H1 (cell line): ENCODE measurements around the gene IL2RA. TPM values are rescaled to one million over a fixed set of nuclear protein-coding genes. Genes with fewer than 3 reads are reported as not detected.

Experiments
- CTCF ChIA-PET: fragments of 300-600 bp; sonication (Branson Sonifier 250); formaldehyde crosslinking; loops from one replicate; lab custom pipeline; 2021; ENCODE audit not compliant: partially characterized antibody; lab: Charles Lee
- POLR2A ChIA-PET: fragments of 300-600 bp; sonication (Branson Sonifier 250); formaldehyde crosslinking; loops from one replicate; lab custom pipeline; 2021; ENCODE audit warnings: inconsistent platforms; ENCODE audit not compliant: partially characterized antibody; lab: Charles Lee
- DNase-seq, 2 experiments: peaks; one replicate each; pipeline versions ENCODE4 v3.0.0 to v3.0.0-alpha.2; 2010 to 2022; ENCODE audit warnings: low spot score in 2 of 2, low read depth in 1 of 2, mixed read lengths in 1 of 2
- FAIRE-seq: peaks from 2 replicates; lab custom pipeline; 2011; peaks lifted over from hg19 to GRCh38; lab: Jason Lieb, UNC
- H2AFZ ChIP-seq: 2 replicates; pipeline ENCODE4 v1.8.1; 2012; ENCODE audit warnings: low read length, inconsistent platforms
- H2AK5ac ChIP-seq: 2 replicates; pipeline ENCODE4 v1.6.1; 2013; ENCODE audit warnings: low read depth, low read length
- H2BK120ac ChIP-seq: replicated peaks from 2 replicates; pipeline ENCODE3; 2013; ENCODE audit warnings: low read depth, low read length, inconsistent platforms
- H2BK12ac ChIP-seq: 2 replicates; pipeline ENCODE4 v1.6.1; 2013; ENCODE audit warnings: low read depth, low read length
- H2BK15ac ChIP-seq: 2 replicates; pipeline ENCODE4 v1.6.1; 2013; ENCODE audit warnings: low read length
- H2BK20ac ChIP-seq: 2 replicates; pipeline ENCODE4 v1.6.1; 2013; ENCODE audit warnings: low read length
- H2BK5ac ChIP-seq: 2 replicates; pipeline ENCODE4 v1.6.1; 2013; ENCODE audit warnings: low read depth, low read length
- H3K14ac ChIP-seq: 2 replicates; pipeline ENCODE4 v1.6.1; 2013; ENCODE audit warnings: inconsistent platforms; ENCODE audit not compliant: insufficient read length
- H3K18ac ChIP-seq: 2 replicates; pipeline ENCODE4 v1.6.1; 2013; ENCODE audit warnings: low read length; ENCODE audit errors: extremely low read depth
- H3K23ac ChIP-seq: 2 replicates; pipeline ENCODE4 v1.6.1; 2013; ENCODE audit warnings: inconsistent platforms; ENCODE audit not compliant: insufficient read length
- H3K23me2 ChIP-seq: 2 replicates; pipeline ENCODE4 v1.6.1; 2013; ENCODE audit warnings: low read depth, low read length
- H3K27ac ChIP-seq: 2 replicates; pipeline ENCODE4 v1.6.1; 2011; ENCODE audit warnings: low read depth, low read length, inconsistent platforms
- H3K27me3 ChIP-seq, 4 experiments: replicated peaks in 1 of 4; 1 replicate in 1 of 4; 2 replicates in 3 of 4; pipeline versions ENCODE4 v1.6.1 to v1.8.1; 2011 to 2013; ENCODE audit warnings: low read length in 3 of 4, mild to moderate bottlenecking in 3 of 4, inconsistent platforms in 2 of 4, mixed read lengths in 2 of 4, moderate library complexity in 1 of 4; ENCODE audit not compliant: control insufficient read depth in 3 of 4, insufficient read depth in 3 of 4; ENCODE audit errors: extremely low read depth in 1 of 4
- H3K36me3 ChIP-seq, 4 experiments: 2 replicates each; pipeline versions ENCODE4 v1.6.1 to v1.8.1; 2011 to 2013; ENCODE audit warnings: mild to moderate bottlenecking in 4 of 4, low read length in 3 of 4, moderate library complexity in 2 of 4, control low read depth in 1 of 4, inconsistent platforms in 1 of 4; ENCODE audit not compliant: insufficient read depth in 4 of 4, control insufficient read depth in 2 of 4
- H3K4ac ChIP-seq: replicated peaks from 2 replicates; pipeline ENCODE3; 2013; ENCODE audit warnings: low read length, low read depth, mixed read lengths, inconsistent platforms; ENCODE audit not compliant: insufficient read length
- H3K4me1 ChIP-seq, 4 experiments: replicated peaks in 1 of 4; 1 replicate in 1 of 4; 2 replicates in 3 of 4; pipeline versions ENCODE4 v1.6.1 to v1.8.1; 2011 to 2013; ENCODE audit warnings: low read length in 3 of 4, inconsistent platforms in 2 of 4, mixed read lengths in 1 of 4; ENCODE audit not compliant: insufficient read depth in 4 of 4, control insufficient read depth in 3 of 4
- H3K4me2 ChIP-seq, 2 experiments: 2 replicates each; pipeline versions ENCODE4 v1.6.1 to v1.8.1; 2011 to 2013; ENCODE audit warnings: low read depth in 2 of 2, low read length in 2 of 2, control low read depth in 1 of 2, inconsistent platforms in 1 of 2, mild to moderate bottlenecking in 1 of 2; ENCODE audit not compliant: insufficient read depth in 1 of 2
- H3K4me3 ChIP-seq, 4 experiments: fragments of 200-600, 300-600 bp in 1 of 4; sonication (generic), shearing (Covaris generic), sonication (Bioruptor Twin) in 1 of 4; 2 replicates each; pipeline versions ENCODE4 v1.5.1 to v1.8.1; 2011 to 2016; ENCODE audit warnings: low read length in 4 of 4, low read depth in 3 of 4, control low read depth in 2 of 4, inconsistent platforms in 2 of 4, mild to moderate bottlenecking in 2 of 4, mixed read lengths in 1 of 4, moderate library complexity in 1 of 4; ENCODE audit not compliant: insufficient read depth in 2 of 4; ENCODE audit errors: extremely low read depth in 1 of 4
- H3K56ac ChIP-seq: replicated peaks from 2 replicates; pipeline ENCODE3; 2013; ENCODE audit warnings: low read depth, mild to moderate bottlenecking, mixed read lengths, low read length, inconsistent platforms; ENCODE audit not compliant: insufficient read length
- H3K79me1 ChIP-seq: 2 replicates; pipeline ENCODE4 v1.6.1; 2013; ENCODE audit warnings: low read depth, low read length, control low read depth
- H3K79me2 ChIP-seq, 2 experiments: 2 replicates each; pipeline versions ENCODE4 v1.6.1 to v1.8.1; 2012 to 2013; ENCODE audit warnings: low read length in 2 of 2, mild to moderate bottlenecking in 2 of 2, inconsistent platforms in 1 of 2; ENCODE audit not compliant: insufficient read depth in 2 of 2, control insufficient read depth in 1 of 2
- H3K9ac ChIP-seq, 4 experiments: replicated peaks in 1 of 4; 1 replicate in 1 of 4; 2 replicates in 3 of 4; pipeline versions ENCODE4 v1.6.1 to v1.8.1; 2011 to 2013; ENCODE audit warnings: low read depth in 3 of 4, low read length in 3 of 4, control low read depth in 2 of 4, mild to moderate bottlenecking in 2 of 4, moderate library complexity in 2 of 4, inconsistent platforms in 1 of 4; ENCODE audit errors: extremely low read depth in 1 of 4
- H3K9me3 ChIP-seq, 2 experiments: 2 replicates each; pipeline versions ENCODE4 v1.6.1 to v1.8.1; 2012 to 2013; ENCODE audit warnings: mild to moderate bottlenecking in 2 of 2, moderate library complexity in 2 of 2, control low read depth in 1 of 2, inconsistent platforms in 1 of 2, low read depth in 1 of 2, low read length in 1 of 2, mixed read lengths in 1 of 2; ENCODE audit not compliant: insufficient read depth in 2 of 2
- H4K20me1 ChIP-seq, 2 experiments: replicated peaks in 1 of 2; 2 replicates each; pipeline versions ENCODE3 to v1.8.1; 2011 to 2013; ENCODE audit warnings: inconsistent platforms in 2 of 2, low read length in 2 of 2, mild to moderate bottlenecking in 1 of 2; ENCODE audit not compliant: insufficient read depth in 2 of 2, control insufficient read depth in 1 of 2
- H4K5ac ChIP-seq: 2 replicates; pipeline ENCODE4 v1.6.1; 2013; ENCODE audit warnings: low read length, low read depth, mixed read lengths, inconsistent platforms; ENCODE audit not compliant: insufficient read length
- H4K8ac ChIP-seq: 2 replicates; pipeline ENCODE4 v1.8.0; 2013; ENCODE audit warnings: mild to moderate bottlenecking, moderate library complexity, low read length, inconsistent platforms; ENCODE audit not compliant: insufficient read depth; ENCODE audit errors: extremely low read depth
- H4K91ac ChIP-seq: replicated peaks from 2 replicates; pipeline ENCODE3; 2013; ENCODE audit warnings: low read length, mixed read lengths, inconsistent platforms; ENCODE audit not compliant: insufficient read length
- WGBS, 2 experiments: shearing (Covaris generic) in 1 of 2; methylation state at CpG; one replicate each; pipeline versions ENCODE4 v1.1.6 to v1.1.7; 2013 to 2015; ENCODE audit warnings: low lambda C conversion rate in 2 of 2, mixed read lengths in 2 of 2, inconsistent platforms in 1 of 2, low coverage in 1 of 2, missing lambda C conversion rate in 1 of 2; ENCODE audit not compliant: insufficient replicate concordance in 2 of 2, insufficient coverage in 1 of 2, insufficient read length in 1 of 2; ENCODE audit errors: extremely low coverage in 1 of 2, missing lambda C conversion rate in 1 of 2; 5-methylcytosine and 5-hydroxymethylcytosine counted together
- polyA plus RNA-seq, 7 experiments: library from polyadenylated mRNA; depleted of rRNA in 3 of 7; stranded (reverse) in 5 of 7; unstranded in 2 of 7; fragments of >200 nt in 5 of 7; fragments of 200-250 nt in 2 of 7; gene quantifications; 1 replicate in 5 of 7; 2 replicates in 1 of 7; 4 replicates in 1 of 7; pipeline versions ENCODE4 v1.2.1 to v1.2.3, GENCODE V29; 2011 to 2013; ENCODE audit warnings: missing spikeins in 2 of 7, mixed read lengths in 2 of 7
- total RNA-seq: library from RNA; stranded (reverse); fragmentation: NEBNext Ultra II Directional; extraction: Animal tissue kit (Norgen Biotek cat#: 25700); gene quantifications from 2 replicates; pipeline ENCODE4 v1.2.1, GENCODE V29; 2021
- TF ChIP-seq, protein P1 (sequence below): IDR thresholded peaks from 2 replicates; pipeline ENCODE4 v1.6.1; 2012; ENCODE audit warnings: inconsistent platforms

The IL2RA gene
- total and polyA plus RNA-seq, 2 of the 8 experiments (the other 6 are each of a cell fraction or from before 2014, with no cell fraction given), result not detected

DNA sequence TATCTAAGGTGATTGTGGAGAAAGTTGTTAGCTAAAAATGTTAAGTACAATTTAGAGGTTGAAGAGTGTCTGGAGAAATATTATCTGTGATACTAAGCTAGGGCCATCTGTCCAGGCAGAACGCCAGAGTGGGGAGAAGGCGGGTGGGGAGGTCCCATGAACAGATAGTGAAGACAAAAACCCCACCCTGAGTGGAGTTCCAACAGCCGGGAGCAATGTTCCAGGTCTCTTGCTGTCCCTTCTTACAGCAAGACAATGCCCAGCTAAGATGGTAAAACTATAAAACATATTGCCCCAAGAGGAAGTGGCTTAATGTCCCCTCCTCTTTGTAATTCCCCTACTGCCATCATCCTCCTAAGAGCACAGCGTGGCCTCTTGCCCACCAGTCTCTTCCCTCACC is 74.4 kb downstream of the IL2RA start:
- POLR2A ChIA-PET, result interaction anchor here (1.0 kb wide), 1 partner anchor 11 kb away, joined by 3 read pairs; no protein-coding TSS in a partner anchor
- 83% methylated on average over 4 of the region's 4 CpGs; no CpG with 5 or more reads in 1 of the 2 experiments for WGBS, 2 experiments
- no peaks in the 10 kb centered on the region for H3K36me3 ChIP-seq
- no peak overlapping the region for H2BK20ac ChIP-seq
- H3K79me2 ChIP-seq, result no peaks in the 10 kb centered on the region
- no peak overlapping the region for H2BK120ac ChIP-seq
- no peak overlapping the region for H2BK12ac ChIP-seq
- H3K9ac ChIP-seq, result no peak overlapping the region
- no peaks in the 10 kb centered on the region for H3K23me2 ChIP-seq
- H4K91ac ChIP-seq, result no peak overlapping the region
- no peak overlapping the region for H3K4ac ChIP-seq
- H3K4me1 ChIP-seq, result no peaks in the 10 kb centered on the region
- no peak overlapping the region for H3K18ac ChIP-seq
- H2AFZ ChIP-seq, result no peak overlapping the region
- H4K20me1 ChIP-seq, result no peaks in the 10 kb centered on the region
- peaks cover 0 to 10% of the 10 kb centered on the region in 2 experiments; a peak in 2 of 4 replicates for H3K9me3 ChIP-seq
- no peak overlapping the region for H3K23ac ChIP-seq
- H3K4me2 ChIP-seq, result no peak overlapping the region
- H3K14ac ChIP-seq, result no peak overlapping the region
- no peak overlapping the region for H2AK5ac ChIP-seq
- DNase-seq, result no peak
- H2BK15ac ChIP-seq, result no peak overlapping the region
- no peak for FAIRE-seq
- no peaks in the 10 kb centered on the region for H3K27me3 ChIP-seq
- no peaks in the 10 kb centered on the region for H3K79me1 ChIP-seq
- TF ChIP-seq, protein P1, sequence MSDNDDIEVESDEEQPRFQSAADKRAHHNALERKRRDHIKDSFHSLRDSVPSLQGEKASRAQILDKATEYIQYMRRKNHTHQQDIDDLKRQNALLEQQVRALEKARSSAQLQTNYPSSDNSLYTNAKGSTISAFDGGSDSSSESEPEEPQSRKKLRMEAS, result no peak
- TF ChIP-seq, all 59 proteins: peak for 0
- Histone ChIP-seq H4K5ac (no peak overlapping the region), H3K27ac (no peak overlapping the region), H3K4me3 (no peak overlapping the region), H2BK5ac (no peak overlapping the region), H4K8ac (no peak overlapping the region), H3K56ac (no peak overlapping the region)
- CTCF ChIA-PET, result interaction anchor here (1.1 kb wide), 1 partner anchor 27 kb away, joined by 3 read pairs; no protein-coding TSS in a partner anchor
